IMR-90 (cell line): ENCODE data around the gene EMID1. TPM values are rescaled to one million over a fixed set of nuclear protein-coding genes. Genes with fewer than 3 reads are reported as not detected.
A peak's percentile ranks its signal among the peaks of the same experiment; 100 is the strongest.

ENCODE experiments used
- ATAC-seq: fragments of 200-7000 bp; cut with Tn5 transposase; 2 replicates; pipeline ENCODE4 v1.9.1; 2020; ENCODE audit warnings: low read depth, mild to moderate bottlenecking, moderate library complexity
- BruUV-seq: library from RNA; stranded (reverse); fragments of 400-500 nt; replicated peaks from 2 replicates; lab custom pipeline; 2021; lab: Mats Ljungman, UMichigan
- CTCF ChIA-PET: fragments of 300-600 bp; formaldehyde crosslinking; extraction: SDS; loops from one replicate; lab custom pipeline; 2021; ENCODE audit warnings: antibody characterized with exemption; lab: Yijun Ruan, JAX
- POLR2A ChIA-PET: fragments of 300-600 bp; sonication (Branson Sonifier 250); formaldehyde crosslinking; loops from one replicate; lab custom pipeline; 2022; ENCODE audit warnings: antibody characterized with exemption; ENCODE audit not compliant: unreplicated experiment; lab: Charles Lee
- DNase-seq: peaks from one replicate; pipeline ENCODE4 v3.0.0; 2013
- H2AFZ ChIP-seq: replicated peaks from 2 replicates; pipeline ENCODE3; 2013; ENCODE audit warnings: low read length, mild to moderate bottlenecking; ENCODE audit not compliant: poor library complexity
- H2AK5ac ChIP-seq: 2 replicates; pipeline ENCODE4 v1.6.1; 2013; ENCODE audit warnings: low read depth, low read length, inconsistent platforms
- H2AK9ac ChIP-seq: replicated peaks from 2 replicates; pipeline ENCODE3; 2013; ENCODE audit warnings: mild to moderate bottlenecking, low read depth, low read length, moderate library complexity; ENCODE audit not compliant: poor library complexity
- H2BK120ac ChIP-seq: 2 replicates; pipeline ENCODE4 v1.6.1; 2013; ENCODE audit warnings: low read depth, low read length, inconsistent platforms
- H2BK15ac ChIP-seq: 3 replicates; pipeline ENCODE4 v1.6.1; 2013; ENCODE audit warnings: low read depth, low read length, inconsistent platforms
- H2BK20ac ChIP-seq: 2 replicates; pipeline ENCODE4 v1.6.1; 2013; ENCODE audit warnings: low read depth, mild to moderate bottlenecking, inconsistent platforms, low read length, moderate library complexity
- H2BK5ac ChIP-seq: 2 replicates; pipeline ENCODE4 v1.6.1; 2013; ENCODE audit warnings: mild to moderate bottlenecking, low read depth, low read length, inconsistent platforms; ENCODE audit not compliant: poor library complexity, severe bottlenecking
- H3K14ac ChIP-seq: replicated peaks from 2 replicates; pipeline ENCODE4 v1.6.1; 2013; ENCODE audit warnings: low read depth, low read length, inconsistent platforms
- H3K18ac ChIP-seq: 2 replicates; pipeline ENCODE4 v1.6.1; 2013; ENCODE audit warnings: low read depth, low read length, control low read depth
- H3K23ac ChIP-seq: 2 replicates; pipeline ENCODE4 v1.6.1; 2013; ENCODE audit warnings: low read depth, low read length, inconsistent platforms
- H3K27ac ChIP-seq: 2 replicates; pipeline ENCODE4 v1.5.1; 2013; ENCODE audit warnings: mild to moderate bottlenecking, control low read depth, low read length; ENCODE audit not compliant: insufficient read depth
- H3K27me3 ChIP-seq: 2 replicates; pipeline ENCODE4 v1.6.1; 2013; ENCODE audit warnings: low read length; ENCODE audit not compliant: control insufficient read depth, insufficient read depth
- H3K36me3 ChIP-seq: 2 replicates; pipeline ENCODE4 v1.6.1; 2013; ENCODE audit warnings: low read length, mixed read lengths; ENCODE audit not compliant: control insufficient read depth, insufficient read depth
- H3K4ac ChIP-seq: 2 replicates; pipeline ENCODE4 v1.6.1; 2013; ENCODE audit warnings: low read depth, low read length, inconsistent platforms
- H3K4me1 ChIP-seq: 2 replicates; pipeline ENCODE4 v1.6.1; 2013; ENCODE audit warnings: low read length, mixed read lengths; ENCODE audit not compliant: control insufficient read depth, insufficient read depth
- H3K4me2 ChIP-seq: 2 replicates; pipeline ENCODE4 v1.6.1; 2013; ENCODE audit warnings: low read depth, mild to moderate bottlenecking, control low read depth, low read length, moderate library complexity
- H3K4me3 ChIP-seq: 2 replicates; pipeline ENCODE4 v1.5.1; 2013; ENCODE audit warnings: low read depth, mild to moderate bottlenecking, control low read depth, low read length, moderate library complexity; ENCODE audit not compliant: insufficient read depth
- H3K56ac ChIP-seq: 2 replicates; pipeline ENCODE4 v1.6.1; 2013; ENCODE audit warnings: low read length, inconsistent platforms; ENCODE audit not compliant: insufficient read depth; ENCODE audit errors: extremely low read depth
- H3K79me1 ChIP-seq, 2 experiments: 2 replicates each; pipeline ENCODE4 v1.6.1; 2013; ENCODE audit warnings: low read length in 2 of 2, inconsistent platforms in 1 of 2, low read depth in 1 of 2
- H3K9ac ChIP-seq: 2 replicates; pipeline ENCODE4 v1.6.1; 2013; ENCODE audit warnings: low read depth, low read length, control low read depth
- H3K9me1 ChIP-seq: 2 replicates; pipeline ENCODE4 v1.6.1; 2013; ENCODE audit warnings: low read length, inconsistent platforms; ENCODE audit not compliant: insufficient read depth
- H3K9me3 ChIP-seq: 2 replicates; pipeline ENCODE4 v1.6.1; 2013; ENCODE audit warnings: low read length; ENCODE audit not compliant: control insufficient read depth, insufficient read depth
- H4K20me1 ChIP-seq: 2 replicates; pipeline ENCODE4 v1.6.1; 2013; ENCODE audit warnings: low read length, inconsistent platforms; ENCODE audit not compliant: insufficient read depth
- H4K5ac ChIP-seq: 2 replicates; pipeline ENCODE4 v1.6.1; 2013; ENCODE audit warnings: mild to moderate bottlenecking, low read depth, low read length, control low read depth
- H4K8ac ChIP-seq, 2 experiments: 2 replicates each; pipeline ENCODE4 v1.6.1; 2013; ENCODE audit warnings: low read depth in 2 of 2, low read length in 2 of 2, control low read depth in 1 of 2, inconsistent platforms in 1 of 2
- H4K91ac ChIP-seq: 2 replicates; pipeline ENCODE4 v1.6.1; 2013; ENCODE audit warnings: low read depth, low read length, inconsistent platforms; ENCODE audit not compliant: insufficient read depth
- BHLHE40 ChIP-seq: fragments of 150-350 bp; IDR thresholded peaks from 2 replicates; pipeline ENCODE4 v1.6.1; 2016; ENCODE audit warnings: mild to moderate bottlenecking, low read depth, low read length
- MAZ ChIP-seq: IDR thresholded peaks from 2 replicates; pipeline ENCODE4 v1.6.1; 2012; ENCODE audit warnings: low read depth, mild to moderate bottlenecking, low read length, improper control_type of control experiment, moderate library complexity, borderline replicate concordance
- RFX5 ChIP-seq: IDR thresholded peaks from 2 replicates; pipeline ENCODE4 v1.8.0; 2012; ENCODE audit warnings: low read depth, mild to moderate bottlenecking, low read length, moderate library complexity
- SMC3 ChIP-seq: fragments of 150-350 bp; IDR thresholded peaks from 2 replicates; pipeline ENCODE4 v1.6.1; 2016; ENCODE audit warnings: low read depth, mild to moderate bottlenecking, antibody characterized with exemption, low read length, moderate library complexity
- WGBS, 2 experiments: methylation state at CpG; one replicate each; pipeline versions ENCODE4 v1.1.5 to v1.1.7; 2013; ENCODE audit warnings: missing lambda C conversion rate in 2 of 2; ENCODE audit not compliant: insufficient read length in 1 of 2; ENCODE audit errors: extremely low coverage in 2 of 2; 5-methylcytosine and 5-hydroxymethylcytosine counted together
- dilution Hi-C: fragments of 300-500 bp; cut with HindIII; formaldehyde crosslinking; loops from one replicate; pipeline ENCODE4 v1.14.3; 2018; ENCODE audit warnings: low sequenced_read_pairs; ENCODE audit not compliant: unreplicated experiment
- in situ Hi-C: fragments of 300-500 bp; cut with MboI; formaldehyde crosslinking; loops from 3 replicates; pipeline ENCODE4 v1.14.3; 2019; ENCODE audit warnings: low sequenced_read_pairs, inconsistent platforms, mixed read lengths
- intact Hi-C: fragments of 100-400 bp; cut with micrococcal nuclease; formaldehyde crosslinking; loops from 2 replicates; pipeline ENCODE4 v1.10.0; 2022
- polyA plus RNA-seq, 3 experiments: library from polyadenylated mRNA; depleted of rRNA; stranded (reverse); fragments of >200 nt; gene quantifications; 2 replicates each; pipeline ENCODE4 v1.2.3, GENCODE V29; 2012; ENCODE audit warnings: low replicate concordance in 1 of 3
- total RNA-seq: library from RNA; depleted of rRNA; stranded (reverse); fragments of >200 nt; gene quantifications from 2 replicates; pipeline ENCODE4 v1.2.3, GENCODE V29; 2012
- TF ChIP-seq, protein P1 (sequence below): conservative IDR thresholded peaks from 2 replicates; pipeline ENCODE4 v1.5.1; 2012; ENCODE audit warnings: mild to moderate bottlenecking, low read depth, low read length, improper control_type of control experiment

The EMID1 gene
- total and polyA plus RNA-seq, 2 of the 4 experiments (the other 2 are of a cell fraction): 0.54 to 1.3 TPM

DNA sequence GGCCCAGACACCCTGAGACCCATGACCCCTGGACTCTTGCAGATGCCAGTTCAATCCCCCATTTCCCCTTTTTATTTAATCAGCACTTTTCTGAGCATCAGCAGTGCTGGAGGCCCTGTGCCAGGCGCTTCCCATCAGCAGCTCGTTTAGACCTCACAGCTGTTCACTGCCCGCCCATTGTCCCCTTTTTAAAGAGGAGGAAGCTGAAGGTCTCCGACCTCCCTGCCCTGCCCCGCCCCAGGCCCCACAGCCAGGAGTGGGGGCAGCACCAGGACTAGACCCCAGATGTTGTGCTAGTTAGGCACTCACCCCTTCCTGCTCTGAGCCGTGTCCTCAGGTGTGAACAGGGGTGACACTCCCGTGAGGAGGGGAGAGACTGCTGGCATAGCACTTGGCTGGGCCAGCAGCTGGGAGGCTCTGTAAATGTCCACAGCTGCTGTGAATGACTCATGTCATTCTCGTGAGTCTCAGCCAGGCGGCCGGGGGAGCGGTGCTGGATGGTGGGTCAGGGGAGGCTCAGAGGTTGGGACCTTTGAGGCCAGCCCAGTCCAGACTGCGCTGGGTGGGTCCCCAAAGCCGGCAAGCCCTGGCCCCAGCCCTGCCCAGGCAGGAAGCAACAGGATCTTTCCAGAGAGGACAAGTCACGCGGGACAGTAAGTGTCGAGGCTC is 19.9 kb downstream of the EMID1 start:
- Histone ChIP-seq H3K27me3 (peaks cover 6% of the 10 kb centered on the region; the same call in 1 of the 2 replicates), H3K56ac (no peak overlapping the region), H3K79me1 (no peaks in the 10 kb centered on the region), H4K91ac (no peak overlapping the region), H3K9me3 (no peaks in the 10 kb centered on the region), H3K4me2 (no peak overlapping the region), H2BK5ac (no peak overlapping the region), H2BK120ac (no peak overlapping the region), H3K23ac (no peak overlapping the region), H3K4me1 (peaks cover 9% of the 10 kb centered on the region; the same call in 1 of the 2 replicates), H2AK5ac (no peak overlapping the region), H2AK9ac (peak overlapping the region; percentile 44), H3K9me1 (0 out of 2 replicates have a peak, but pooled peaks cover 2% of the 10 kb centered on the region), H3K9ac (no peak overlapping the region), H2AFZ (peak overlapping the region; percentile 63), H3K4ac (no peak overlapping the region; the same call in 1 of the 2 replicates), H3K36me3 (no peaks in the 10 kb centered on the region), H4K20me1 (no peaks in the 10 kb centered on the region; the same call in 1 of the 2 replicates), H3K14ac (no peak overlapping the region), H2BK20ac (no peak overlapping the region), H2BK15ac (no peak overlapping the region; the same call in 2 of the 3 replicates), H3K27ac (no peak overlapping the region), H4K8ac (no peak overlapping the region; a peak in 1 of 4 replicates), H4K5ac (no peak overlapping the region), H3K18ac (no peak overlapping the region), H3K4me3 (no peak overlapping the region)
- DNase-seq: peak; percentile 42
- dilution Hi-C loops (no loop called here), in situ Hi-C loops (loop anchor here (25.0 kb wide), 1 partner anchor 613 kb away; no protein-coding TSS in a partner anchor), intact Hi-C loops (no loop called here)
- 17% methylated on average over 3 of the region's 16 CpGs; no CpG with 5 or more reads in 1 of the 2 experiments for WGBS, 2 experiments
- CTCF ChIA-PET: no interaction called here
- POLR2A ChIA-PET: no interaction called here
- peak; percentile 78 for ATAC-seq
- BruUV-seq: no TSS peak
- TF ChIP-seq, protein P1, sequence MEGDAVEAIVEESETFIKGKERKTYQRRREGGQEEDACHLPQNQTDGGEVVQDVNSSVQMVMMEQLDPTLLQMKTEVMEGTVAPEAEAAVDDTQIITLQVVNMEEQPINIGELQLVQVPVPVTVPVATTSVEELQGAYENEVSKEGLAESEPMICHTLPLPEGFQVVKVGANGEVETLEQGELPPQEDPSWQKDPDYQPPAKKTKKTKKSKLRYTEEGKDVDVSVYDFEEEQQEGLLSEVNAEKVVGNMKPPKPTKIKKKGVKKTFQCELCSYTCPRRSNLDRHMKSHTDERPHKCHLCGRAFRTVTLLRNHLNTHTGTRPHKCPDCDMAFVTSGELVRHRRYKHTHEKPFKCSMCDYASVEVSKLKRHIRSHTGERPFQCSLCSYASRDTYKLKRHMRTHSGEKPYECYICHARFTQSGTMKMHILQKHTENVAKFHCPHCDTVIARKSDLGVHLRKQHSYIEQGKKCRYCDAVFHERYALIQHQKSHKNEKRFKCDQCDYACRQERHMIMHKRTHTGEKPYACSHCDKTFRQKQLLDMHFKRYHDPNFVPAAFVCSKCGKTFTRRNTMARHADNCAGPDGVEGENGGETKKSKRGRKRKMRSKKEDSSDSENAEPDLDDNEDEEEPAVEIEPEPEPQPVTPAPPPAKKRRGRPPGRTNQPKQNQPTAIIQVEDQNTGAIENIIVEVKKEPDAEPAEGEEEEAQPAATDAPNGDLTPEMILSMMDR: no peak
- TF ChIP-seq RFX5 (no peak), BHLHE40 (peak; percentile 28; the same call in 1 of the 2 replicates), MAZ (no peak), SMC3 (no peak)
